PC-3 (cell line): ENCODE data around the gene ATXN7L1.

Experiments used
- EZH2phosphoT487 ChIP-seq: fragments of 300-600 bp; sonication (generic); IDR thresholded peaks from 2 replicates; pipeline ENCODE4 v1.6.1; 2018; ENCODE audit warnings: mild to moderate bottlenecking, antibody characterized with exemption, low read length, borderline replicate concordance
- TF ChIP-seq, protein P1 (sequence below): fragments of 300-600 bp; sonication (generic); conservative IDR thresholded peaks from 2 replicates; pipeline ENCODE4 v1.5.1; 2017; ENCODE audit warnings: antibody characterized with exemption, low read depth, mild to moderate bottlenecking, low read length

DNA sequence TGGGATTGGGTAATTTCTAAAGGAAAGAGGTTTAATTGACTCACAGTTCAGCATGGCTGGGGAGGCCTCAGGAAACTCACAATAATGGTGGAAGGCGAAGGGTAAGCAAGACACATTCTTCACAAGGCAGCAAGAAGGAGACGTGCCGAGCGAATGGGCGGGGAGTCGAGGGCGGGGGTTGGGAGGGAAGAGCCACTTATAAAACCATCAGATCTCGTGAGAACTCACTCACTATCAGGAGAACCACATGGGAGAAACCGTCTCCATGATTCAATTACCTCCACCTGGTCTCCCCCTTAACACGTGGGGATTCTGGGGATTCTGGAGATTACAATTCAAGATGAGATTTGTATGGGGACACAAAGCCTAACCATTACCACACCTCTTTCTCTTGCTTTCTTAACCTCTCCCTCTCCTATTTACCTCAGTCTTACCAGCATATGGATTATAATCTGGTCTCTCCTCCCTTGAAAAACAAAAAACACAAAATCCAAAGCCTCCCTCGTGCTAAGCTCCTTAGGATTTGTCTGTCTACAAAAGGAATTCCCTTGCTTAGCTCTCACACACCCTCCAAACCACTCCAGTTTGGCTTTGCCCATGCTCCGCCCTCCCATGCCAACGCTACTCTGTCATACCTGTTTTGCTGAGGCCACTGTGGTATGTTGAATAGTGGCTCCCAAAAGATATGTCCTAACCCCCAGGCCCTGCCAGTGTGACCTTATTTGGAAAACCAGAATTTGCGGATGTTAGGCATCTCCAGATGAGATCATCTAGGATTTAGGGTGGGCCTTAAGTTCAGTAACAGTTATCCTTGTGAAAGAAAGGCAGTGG, 275.5 kb downstream of the ATXN7L1 start:
- TF ChIP-seq EZH2phosphoT487: no peak
- TF ChIP-seq, protein P1, sequence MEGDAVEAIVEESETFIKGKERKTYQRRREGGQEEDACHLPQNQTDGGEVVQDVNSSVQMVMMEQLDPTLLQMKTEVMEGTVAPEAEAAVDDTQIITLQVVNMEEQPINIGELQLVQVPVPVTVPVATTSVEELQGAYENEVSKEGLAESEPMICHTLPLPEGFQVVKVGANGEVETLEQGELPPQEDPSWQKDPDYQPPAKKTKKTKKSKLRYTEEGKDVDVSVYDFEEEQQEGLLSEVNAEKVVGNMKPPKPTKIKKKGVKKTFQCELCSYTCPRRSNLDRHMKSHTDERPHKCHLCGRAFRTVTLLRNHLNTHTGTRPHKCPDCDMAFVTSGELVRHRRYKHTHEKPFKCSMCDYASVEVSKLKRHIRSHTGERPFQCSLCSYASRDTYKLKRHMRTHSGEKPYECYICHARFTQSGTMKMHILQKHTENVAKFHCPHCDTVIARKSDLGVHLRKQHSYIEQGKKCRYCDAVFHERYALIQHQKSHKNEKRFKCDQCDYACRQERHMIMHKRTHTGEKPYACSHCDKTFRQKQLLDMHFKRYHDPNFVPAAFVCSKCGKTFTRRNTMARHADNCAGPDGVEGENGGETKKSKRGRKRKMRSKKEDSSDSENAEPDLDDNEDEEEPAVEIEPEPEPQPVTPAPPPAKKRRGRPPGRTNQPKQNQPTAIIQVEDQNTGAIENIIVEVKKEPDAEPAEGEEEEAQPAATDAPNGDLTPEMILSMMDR: no peak
